Measurements from ENCODE around the gene ZKSCAN5. TPM values are rescaled to one million over a fixed set of nuclear protein-coding genes. Genes with fewer than 3 reads are reported as not detected.
A peak's percentile ranks its signal among the peaks of the same experiment; 100 is the strongest.

Gene ZKSCAN5
- total and polyA plus RNA-seq, 8 donors = 6.7 to 16.2 (median 15.3) TPM

GRCh38 chr7:99478464-99479440 lies 25.7 kb upstream of the ZKSCAN5 start:
- peak overlapping the region in 1 of 2 donors; percentile 10 for H3K27ac ChIP-seq
- intact Hi-C loops (cut with DNase I) = no loop called here
- ATAC-seq (no peak), DNase-seq (no peak)
- peaks cover 2 to 13% of the 10 kb centered on the region in 2 donors for H3K4me1 ChIP-seq
- TF ChIP-seq, protein P1, sequence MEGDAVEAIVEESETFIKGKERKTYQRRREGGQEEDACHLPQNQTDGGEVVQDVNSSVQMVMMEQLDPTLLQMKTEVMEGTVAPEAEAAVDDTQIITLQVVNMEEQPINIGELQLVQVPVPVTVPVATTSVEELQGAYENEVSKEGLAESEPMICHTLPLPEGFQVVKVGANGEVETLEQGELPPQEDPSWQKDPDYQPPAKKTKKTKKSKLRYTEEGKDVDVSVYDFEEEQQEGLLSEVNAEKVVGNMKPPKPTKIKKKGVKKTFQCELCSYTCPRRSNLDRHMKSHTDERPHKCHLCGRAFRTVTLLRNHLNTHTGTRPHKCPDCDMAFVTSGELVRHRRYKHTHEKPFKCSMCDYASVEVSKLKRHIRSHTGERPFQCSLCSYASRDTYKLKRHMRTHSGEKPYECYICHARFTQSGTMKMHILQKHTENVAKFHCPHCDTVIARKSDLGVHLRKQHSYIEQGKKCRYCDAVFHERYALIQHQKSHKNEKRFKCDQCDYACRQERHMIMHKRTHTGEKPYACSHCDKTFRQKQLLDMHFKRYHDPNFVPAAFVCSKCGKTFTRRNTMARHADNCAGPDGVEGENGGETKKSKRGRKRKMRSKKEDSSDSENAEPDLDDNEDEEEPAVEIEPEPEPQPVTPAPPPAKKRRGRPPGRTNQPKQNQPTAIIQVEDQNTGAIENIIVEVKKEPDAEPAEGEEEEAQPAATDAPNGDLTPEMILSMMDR (IDR thresholded peaks at IDR 0.05) = no peak
- no peaks in the 10 kb centered on the region for H3K9me3 ChIP-seq
- peaks cover 0 to 44% of the 10 kb centered on the region in 2 donors for H3K36me3 ChIP-seq
- H3K27me3 ChIP-seq = no peaks in the 10 kb centered on the region
- H3K4me3 ChIP-seq = no peak overlapping the region

DNA sequence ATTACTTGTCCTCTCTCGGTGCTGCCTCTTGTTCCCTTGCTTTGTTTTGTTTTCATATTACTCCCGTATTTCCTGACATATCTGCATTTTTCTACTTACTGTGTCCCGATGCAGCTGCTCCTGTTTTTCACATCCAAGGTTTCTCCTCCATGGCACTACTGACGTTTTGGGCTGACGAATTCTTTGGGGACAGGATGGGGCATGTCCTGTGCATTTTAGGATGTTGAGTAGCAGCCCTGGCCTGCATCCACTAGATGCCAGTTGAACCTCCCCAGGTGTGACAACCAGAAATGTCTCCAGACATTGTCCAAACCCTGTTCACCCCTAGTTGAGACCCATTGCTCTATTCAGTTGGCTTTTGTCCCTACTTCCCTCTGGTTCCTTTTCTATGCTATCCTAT lies 19.4 kb upstream of the ZKSCAN5 start:
- TF ChIP-seq, protein P1 (IDR thresholded peaks at IDR 0.05) = no peak
- Histone ChIP-seq H3K4me3 (no peak overlapping the region), H3K27ac (no peak overlapping the region), H3K36me3 (peaks cover 0 to 58% of the 10 kb centered on the region in 2 donors), H3K4me1 (no peaks in the 10 kb centered on the region), H3K27me3 (no peaks in the 10 kb centered on the region), H3K9me3 (no peaks in the 10 kb centered on the region)
- intact Hi-C loops (cut with DNase I) = no loop called here
- no peak for DNase-seq
- ATAC-seq = no peak

DNA sequence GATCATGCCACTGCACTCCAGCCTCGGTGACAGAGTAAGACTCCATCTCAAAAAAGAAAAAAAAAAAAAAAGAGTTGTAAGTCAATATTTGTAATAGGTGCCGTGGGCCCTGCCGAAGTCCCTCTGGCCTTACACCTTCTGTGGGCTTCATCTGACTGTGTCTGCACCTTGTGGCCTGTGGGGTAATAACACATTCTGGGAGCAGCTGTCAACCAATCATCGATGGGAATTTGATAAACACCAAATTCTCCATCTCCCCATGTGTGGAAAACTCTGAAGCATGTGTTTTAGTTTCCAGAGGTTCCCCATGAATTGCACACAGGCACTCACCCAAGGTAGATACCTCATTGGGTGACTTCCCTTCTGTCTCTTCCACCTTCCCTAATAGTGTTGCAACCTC lies 15.2 kb upstream of the ZKSCAN5 start:
- Histone ChIP-seq H3K36me3 (peaks cover 0 to 65% of the 10 kb centered on the region in 2 donors), H3K27ac (no peak overlapping the region), H3K9me3 (peaks cover 0 to 13% of the 10 kb centered on the region in 2 donors), H3K27me3 (no peaks in the 10 kb centered on the region), H3K4me1 (no peaks in the 10 kb centered on the region), H3K4me3 (no peak overlapping the region)
- ATAC-seq (no peak), DNase-seq (no peak)
- TF ChIP-seq, protein P1 (IDR thresholded peaks at IDR 0.05) = no peak
- intact Hi-C loops (cut with DNase I) = no loop called here

DNA sequence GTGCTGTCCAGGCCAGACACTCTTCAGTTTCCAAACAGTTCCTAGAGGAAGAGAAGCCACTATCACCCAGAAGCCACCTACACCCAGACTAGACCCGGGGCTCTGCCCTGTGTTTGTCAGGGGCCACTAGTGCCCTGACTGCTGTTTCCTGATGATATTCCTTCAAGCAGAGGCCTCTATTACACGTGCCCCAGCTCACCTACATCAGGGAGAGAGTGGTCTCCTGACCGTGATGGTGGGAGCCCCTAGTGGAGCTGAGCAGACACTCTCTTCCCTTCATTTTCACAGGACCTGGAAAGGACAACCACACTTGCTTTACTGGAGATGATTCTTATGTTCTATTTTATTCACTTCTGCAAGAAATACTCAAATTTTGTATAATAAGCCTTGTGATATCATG lies 13.6 kb upstream of the ZKSCAN5 start:
- intact Hi-C loops (cut with DNase I) = no loop called here

DNA sequence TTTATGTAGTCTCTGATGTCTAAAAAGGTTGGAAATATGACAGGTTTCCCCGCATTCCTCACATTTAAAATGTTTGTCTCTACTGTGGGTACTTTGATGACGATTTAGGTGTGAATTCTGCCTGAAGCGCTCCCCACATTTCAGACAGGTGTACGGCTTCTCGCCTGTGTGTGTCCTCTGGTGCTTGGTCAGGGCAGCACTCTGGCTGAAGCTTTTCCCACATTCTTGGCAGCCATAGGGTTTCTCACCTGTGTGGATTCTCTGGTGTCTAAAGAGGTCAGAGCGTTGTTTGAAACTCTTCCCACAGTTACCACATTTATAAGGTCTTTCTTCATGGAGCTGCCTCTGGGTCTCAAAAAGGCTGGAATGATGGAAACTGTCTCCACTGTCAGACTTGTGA lies 10.6 kb upstream of the ZKSCAN5 start:
- H3K27ac ChIP-seq = no peak overlapping the region

More for the DNA sequence above, 13.6 kb upstream of the ZKSCAN5 start:
- peaks cover 0 to 22% of the 10 kb centered on the region in 2 donors for H3K9me3 ChIP-seq
- H3K4me3 ChIP-seq = no peak overlapping the region
- H3K27ac ChIP-seq = no peak overlapping the region
- H3K36me3 ChIP-seq = peaks cover 0 to 65% of the 10 kb centered on the region in 2 donors
- ATAC-seq (no peak), DNase-seq (no peak)
- H3K4me1 ChIP-seq = no peaks in the 10 kb centered on the region
- H3K27me3 ChIP-seq = no peaks in the 10 kb centered on the region
- TF ChIP-seq, protein P1 (IDR thresholded peaks at IDR 0.05) = no peak

More for the DNA sequence above, 10.6 kb upstream of the ZKSCAN5 start:
- Histone ChIP-seq H3K36me3 (peaks cover 0 to 83% of the 10 kb centered on the region in 2 donors), H3K9me3 (peaks cover 0 to 22% of the 10 kb centered on the region in 2 donors), H3K4me1 (peaks cover 11 to 26% of the 10 kb centered on the region in 2 donors), H3K4me3 (no peak overlapping the region), H3K27me3 (no peaks in the 10 kb centered on the region)
- TF ChIP-seq, protein P1 (IDR thresholded peaks at IDR 0.05) = no peak
- ATAC-seq = no peak
- intact Hi-C loops (cut with DNase I) = no loop called here
- no peak for DNase-seq

All from left lung (tissue), 10 donors.